K562 (cell line): Measurements from ENCODE around the gene TBX1. TPM values are rescaled to one million over a fixed set of nuclear protein-coding genes. Genes with fewer than 3 reads are reported as not detected.

Experiments
- ARID2 ChIP-seq: fragments of 450-650 bp; IDR thresholded peaks from 2 replicates; pipeline ENCODE4 v1.6.1; 2017; ENCODE audit warnings: antibody characterized with exemption, mild to moderate bottlenecking
- DMBX1 ChIP-seq: fragments of 250-450 bp; sonication (Bioruptor Pico); IDR thresholded peaks from 2 replicates; pipeline ENCODE4 v1.8.0; 2022; ENCODE audit warnings: inconsistent platforms, mild to moderate bottlenecking, moderate library complexity, borderline replicate concordance
- HDAC6 ChIP-seq: IDR thresholded peaks from 2 replicates; pipeline ENCODE4 v1.6.1; 2012; ENCODE audit warnings: low read depth, mild to moderate bottlenecking, control low read depth, inconsistent platforms, low read length, moderate library complexity
- MTA2 ChIP-seq: fragments of 450-650 bp; IDR thresholded peaks from 2 replicates; pipeline ENCODE4 v1.6.1; 2016; ENCODE audit warnings: low read depth
- PHB ChIP-seq: fragments of 250-450 bp; sonication (Bioruptor Pico); IDR thresholded peaks from 2 replicates; pipeline ENCODE4 v1.5.0; 2021
- RBBP5 ChIP-seq: fragments of 200-600 bp; sonication (generic); IDR thresholded peaks from 2 replicates; pipeline ENCODE4 v1.6.1; 2012; ENCODE audit warnings: borderline replicate concordance, mild to moderate bottlenecking, low read length, control low read depth, inconsistent platforms; ENCODE audit not compliant: insufficient read depth, poor library complexity, severe bottlenecking
- RBM14 ChIP-seq: fragments of 200-400 bp; formaldehyde crosslinking; IDR thresholded peaks from 2 replicates; pipeline ENCODE4 v1.6.1; 2018; ENCODE audit warnings: low read depth, mild to moderate bottlenecking, low read length, moderate library complexity, borderline replicate concordance; ENCODE audit not compliant: insufficient read depth
- STAT6 ChIP-seq: sonication (generic); formaldehyde crosslinking; IDR thresholded peaks from 2 replicates; pipeline ENCODE4 v1.8.1; 2023; ENCODE audit warnings: mild to moderate bottlenecking, missing genetic modification reagents
- ZBTB40 ChIP-seq, 2 experiments: fragments of 450-650 bp in 1 of 2; sonication (generic) in 1 of 2; formaldehyde crosslinking in 1 of 2; IDR thresholded peaks; 2 replicates each; pipeline versions ENCODE4 v1.7.1 to v1.9.0; 2016 to 2022; ENCODE audit warnings: inconsistent platforms in 1 of 2, mild to moderate bottlenecking in 1 of 2, missing genetic modification reagents in 1 of 2
- ZNF347 ChIP-seq: fragments of 450-650 bp; formaldehyde crosslinking; IDR thresholded peaks from 2 replicates; pipeline ENCODE4 v1.4.0; 2020; ENCODE audit warnings: low read depth, mild to moderate bottlenecking, moderate library complexity
- polyA plus RNA-seq, 8 experiments: library from polyadenylated mRNA; depleted of rRNA in 4 of 8; stranded (reverse) in 5 of 8; unstranded in 3 of 8; fragments of >200 nt; fragmentation: Nextera tagmentation in 2 of 8; fragmentation: Illumina TruSeq in 1 of 8; extraction: Ambion mirVana in 2 of 8; extraction: Trizol in 1 of 8; gene quantifications; 2 replicates each; pipeline versions ENCODE4 v1.2.1 to v1.2.3, GENCODE V29; 2011 to 2014; ENCODE audit warnings: inconsistent platforms in 1 of 8, missing spikeins in 1 of 8
- total RNA-seq, 7 experiments: library from RNA; depleted of rRNA in 6 of 7; stranded (reverse); fragments of >200 nt in 6 of 7; fragmentation: Illumina TruSeq in 2 of 7; extraction: Trizol in 2 of 7; gene quantifications; 2 replicates each; pipeline versions ENCODE4 v1.2.1 to v1.2.3, GENCODE V29; 2011 to 2021; ENCODE audit warnings: low replicate concordance in 1 of 7
- TF ChIP-seq, protein P1 (sequence below): fragments of 450-650 bp; IDR thresholded peaks from 2 replicates; pipeline ENCODE4 v1.6.1; 2017; ENCODE audit warnings: antibody characterized with exemption

Gene TBX1
- total and polyA plus RNA-seq, 9 of the 15 experiments (the other 6 are each of a cell fraction or from before 2014, with no cell fraction given): 0.07 to 35.0 (median 3.9) TPM

DNA sequence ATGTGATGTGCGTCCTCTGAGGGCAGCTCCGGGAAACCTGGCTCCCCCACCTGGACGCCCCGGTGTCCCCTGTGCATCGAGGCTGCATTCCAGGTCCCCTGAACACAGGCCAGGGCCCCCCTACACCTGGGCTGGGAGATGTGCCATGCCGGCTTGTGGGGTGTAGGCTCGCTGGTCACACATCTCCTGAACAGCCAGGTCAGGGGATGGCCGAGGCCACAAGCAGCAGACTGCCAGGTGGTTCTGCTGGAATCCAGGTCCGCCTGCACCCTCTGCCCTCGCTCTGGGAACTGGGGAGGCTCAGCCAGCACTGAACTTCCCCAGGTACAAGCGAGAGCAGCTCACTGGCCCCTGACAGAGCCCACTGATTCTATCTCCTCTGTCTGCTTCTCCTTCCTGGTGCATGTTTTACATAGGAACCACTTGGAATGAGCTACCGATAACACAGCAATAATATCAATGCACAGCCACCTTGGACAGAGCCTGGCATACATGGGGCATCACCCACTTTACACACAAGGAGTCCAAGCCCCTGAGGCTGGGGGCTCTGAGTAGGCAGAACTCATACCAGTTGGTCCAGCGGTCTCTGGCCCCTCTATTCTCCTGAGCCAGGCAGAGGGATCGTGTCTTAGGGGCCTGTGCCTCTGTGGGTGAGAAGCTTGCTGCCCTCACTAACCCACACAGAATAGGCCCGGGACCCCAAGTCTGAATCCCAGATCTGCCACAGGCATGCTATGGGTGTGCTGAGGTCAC lies 46.8 kb downstream of the TBX1 start (continued):
- no peak for TF ChIP-seq ZBTB40 (IDR thresholded peaks at IDR 0.05)
- TF ChIP-seq ZBTB40 (CRISPR knock-in tag; IDR thresholded peaks at IDR 0.05): peak; percentile 10; the same call in 1 of the 2 replicates
- TF ChIP-seq ZNF347: no peak
- TF ChIP-seq ARID2: no peak
- 0 out of 2 replicates have a peak, but pooled peaks have one; percentile 32 for TF ChIP-seq PHB (CRISPR knock-in tag)
- no peak for TF ChIP-seq DMBX1
- TF ChIP-seq HDAC6: 0 out of 2 replicates have a peak, but pooled peaks have one; percentile 2
- no peak for TF ChIP-seq MTA2
- TF ChIP-seq, protein P1, sequence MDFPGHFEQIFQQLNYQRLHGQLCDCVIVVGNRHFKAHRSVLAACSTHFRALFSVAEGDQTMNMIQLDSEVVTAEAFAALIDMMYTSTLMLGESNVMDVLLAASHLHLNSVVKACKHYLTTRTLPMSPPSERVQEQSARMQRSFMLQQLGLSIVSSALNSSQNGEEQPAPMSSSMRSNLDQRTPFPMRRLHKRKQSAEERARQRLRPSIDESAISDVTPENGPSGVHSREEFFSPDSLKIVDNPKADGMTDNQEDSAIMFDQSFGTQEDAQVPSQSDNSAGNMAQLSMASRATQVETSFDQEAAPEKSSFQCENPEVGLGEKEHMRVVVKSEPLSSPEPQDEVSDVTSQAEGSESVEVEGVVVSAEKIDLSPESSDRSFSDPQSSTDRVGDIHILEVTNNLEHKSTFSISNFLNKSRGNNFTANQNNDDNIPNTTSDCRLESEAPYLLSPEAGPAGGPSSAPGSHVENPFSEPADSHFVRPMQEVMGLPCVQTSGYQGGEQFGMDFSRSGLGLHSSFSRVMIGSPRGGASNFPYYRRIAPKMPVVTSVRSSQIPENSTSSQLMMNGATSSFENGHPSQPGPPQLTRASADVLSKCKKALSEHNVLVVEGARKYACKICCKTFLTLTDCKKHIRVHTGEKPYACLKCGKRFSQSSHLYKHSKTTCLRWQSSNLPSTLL: no peak
- TF ChIP-seq RBBP5: peak; percentile 1
- no peak; the same call in 1 of the 2 replicates for TF ChIP-seq STAT6 (CRISPR knock-in tag)
- 0 out of 2 replicates have a peak, but pooled peaks have one; percentile 59 for TF ChIP-seq RBM14
